ENCODE measurements around the gene CARTPT.

The CARTPT gene

DNA sequence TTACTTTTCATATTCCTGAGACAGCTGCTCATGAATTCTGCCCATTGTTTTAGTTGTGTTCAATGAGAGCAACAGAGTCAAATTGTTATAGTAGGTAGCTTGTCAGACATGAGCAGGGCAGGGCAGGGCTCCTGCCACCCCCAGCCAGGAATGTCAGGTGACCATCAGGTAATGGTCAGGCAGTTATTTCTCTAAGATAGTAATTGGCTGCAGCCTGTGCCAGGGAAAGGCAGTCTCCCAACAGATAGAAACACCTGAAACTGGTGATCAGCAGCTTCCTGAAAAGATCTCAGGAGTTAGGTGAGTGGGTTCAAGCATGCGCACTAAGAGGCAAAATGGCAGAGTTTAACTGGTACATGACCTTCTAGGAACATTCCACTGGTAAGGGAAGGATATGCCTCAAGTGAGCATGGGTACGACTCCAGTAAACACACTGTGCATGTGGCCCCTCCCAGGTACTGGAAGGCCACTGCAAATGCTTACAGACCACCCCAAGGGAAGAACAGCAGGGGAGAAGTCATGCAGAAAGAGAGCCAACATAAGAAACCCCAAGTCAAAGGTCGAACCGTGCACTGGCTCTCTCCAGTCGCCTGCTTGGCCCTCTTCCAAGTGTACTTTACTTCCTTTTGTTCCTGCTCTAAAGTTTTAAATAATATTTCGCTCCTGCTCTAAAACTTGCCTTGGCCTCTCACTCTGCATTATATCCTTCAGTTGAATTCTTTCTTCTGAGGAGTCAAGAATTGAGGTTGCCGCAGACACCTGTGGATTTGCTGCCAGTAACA lies 25.1 kb downstream of the CARTPT start:
- DNase-seq (ENCODE audit: low read depth), result no peak
- TF ChIP-seq, protein P1, sequence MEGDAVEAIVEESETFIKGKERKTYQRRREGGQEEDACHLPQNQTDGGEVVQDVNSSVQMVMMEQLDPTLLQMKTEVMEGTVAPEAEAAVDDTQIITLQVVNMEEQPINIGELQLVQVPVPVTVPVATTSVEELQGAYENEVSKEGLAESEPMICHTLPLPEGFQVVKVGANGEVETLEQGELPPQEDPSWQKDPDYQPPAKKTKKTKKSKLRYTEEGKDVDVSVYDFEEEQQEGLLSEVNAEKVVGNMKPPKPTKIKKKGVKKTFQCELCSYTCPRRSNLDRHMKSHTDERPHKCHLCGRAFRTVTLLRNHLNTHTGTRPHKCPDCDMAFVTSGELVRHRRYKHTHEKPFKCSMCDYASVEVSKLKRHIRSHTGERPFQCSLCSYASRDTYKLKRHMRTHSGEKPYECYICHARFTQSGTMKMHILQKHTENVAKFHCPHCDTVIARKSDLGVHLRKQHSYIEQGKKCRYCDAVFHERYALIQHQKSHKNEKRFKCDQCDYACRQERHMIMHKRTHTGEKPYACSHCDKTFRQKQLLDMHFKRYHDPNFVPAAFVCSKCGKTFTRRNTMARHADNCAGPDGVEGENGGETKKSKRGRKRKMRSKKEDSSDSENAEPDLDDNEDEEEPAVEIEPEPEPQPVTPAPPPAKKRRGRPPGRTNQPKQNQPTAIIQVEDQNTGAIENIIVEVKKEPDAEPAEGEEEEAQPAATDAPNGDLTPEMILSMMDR (conservative IDR thresholded peaks at IDR 0.05; ENCODE audit: low read length), result no peak
- no peak overlapping the region for H3K4me3 ChIP-seq (ENCODE audit: low read length)

DNA sequence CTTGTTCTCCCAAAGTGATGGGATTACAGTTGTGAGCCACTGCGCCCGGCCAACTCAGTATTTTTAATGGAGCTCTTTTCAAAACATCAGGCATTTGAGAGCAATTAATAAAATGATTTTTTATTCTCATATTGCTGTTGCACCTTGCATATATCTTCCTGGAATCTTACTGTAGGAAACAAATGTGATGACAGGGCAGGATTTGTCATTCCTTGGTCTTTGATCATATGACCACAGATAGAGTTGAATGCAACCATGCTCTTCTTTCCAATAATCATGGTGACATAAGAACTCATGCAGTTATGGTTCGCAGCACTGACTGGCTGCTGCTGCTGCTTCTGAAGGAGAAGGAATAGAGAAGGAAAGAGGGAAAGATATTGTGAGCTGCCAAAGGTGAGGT lies 28.1 kb downstream of the CARTPT start:
- TF ChIP-seq, protein P1 (conservative IDR thresholded peaks at IDR 0.05; ENCODE audit: low read length), result no peak
- H3K4me3 ChIP-seq (ENCODE audit: low read length), result no peak overlapping the region
- DNase-seq (ENCODE audit: low read depth), result no peak

DNA sequence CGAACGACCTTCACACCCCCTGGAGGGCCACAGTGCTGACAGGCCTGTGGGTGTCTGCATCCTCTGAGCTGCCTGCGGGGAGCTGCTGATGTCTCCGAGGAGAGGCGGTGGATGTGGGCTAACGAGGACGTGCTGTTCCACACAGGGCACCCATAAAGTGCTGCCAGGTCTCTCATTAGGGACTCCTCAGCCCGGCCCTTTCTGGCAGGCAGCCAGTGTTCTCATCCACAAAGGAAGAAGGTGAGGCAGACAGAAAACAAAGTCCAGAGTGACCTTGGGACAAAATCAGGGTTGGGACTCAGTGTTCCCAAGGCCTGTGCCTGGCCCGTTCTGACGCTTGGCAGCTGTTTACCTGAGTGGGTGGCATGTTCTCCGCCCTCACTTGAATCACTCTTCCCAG lies 29.3 kb downstream of the CARTPT start:
- TF ChIP-seq, protein P1 (conservative IDR thresholded peaks at IDR 0.05; ENCODE audit: low read length), result no peak
- no peak overlapping the region for H3K4me3 ChIP-seq (ENCODE audit: low read length)
- DNase-seq (ENCODE audit: low read depth), result no peak

DNA sequence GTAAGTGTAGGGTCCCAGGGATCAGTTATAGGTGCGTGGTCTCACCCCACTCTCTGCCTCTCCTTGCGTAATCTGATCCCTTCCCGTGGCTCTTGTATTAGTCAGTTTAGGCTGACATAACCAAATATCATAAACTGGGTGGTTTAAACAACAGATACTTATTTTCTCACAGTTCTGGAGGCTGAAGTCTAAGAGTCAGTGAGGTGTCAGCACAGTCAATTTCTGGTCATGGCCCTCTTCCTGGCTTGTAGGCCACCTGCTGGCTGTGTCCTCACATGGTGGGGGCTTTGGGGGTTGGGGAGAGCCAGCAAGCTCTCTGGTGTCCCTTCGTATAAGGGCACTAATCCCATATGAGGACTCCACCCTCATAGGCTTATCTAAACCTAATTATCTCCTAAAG lies 32.3 kb downstream of the CARTPT start:
- TF ChIP-seq, protein P1 (conservative IDR thresholded peaks at IDR 0.05; ENCODE audit: low read length), result no peak
- H3K4me3 ChIP-seq (ENCODE audit: low read length), result no peak overlapping the region
- DNase-seq (ENCODE audit: low read depth), result no peak

DNA sequence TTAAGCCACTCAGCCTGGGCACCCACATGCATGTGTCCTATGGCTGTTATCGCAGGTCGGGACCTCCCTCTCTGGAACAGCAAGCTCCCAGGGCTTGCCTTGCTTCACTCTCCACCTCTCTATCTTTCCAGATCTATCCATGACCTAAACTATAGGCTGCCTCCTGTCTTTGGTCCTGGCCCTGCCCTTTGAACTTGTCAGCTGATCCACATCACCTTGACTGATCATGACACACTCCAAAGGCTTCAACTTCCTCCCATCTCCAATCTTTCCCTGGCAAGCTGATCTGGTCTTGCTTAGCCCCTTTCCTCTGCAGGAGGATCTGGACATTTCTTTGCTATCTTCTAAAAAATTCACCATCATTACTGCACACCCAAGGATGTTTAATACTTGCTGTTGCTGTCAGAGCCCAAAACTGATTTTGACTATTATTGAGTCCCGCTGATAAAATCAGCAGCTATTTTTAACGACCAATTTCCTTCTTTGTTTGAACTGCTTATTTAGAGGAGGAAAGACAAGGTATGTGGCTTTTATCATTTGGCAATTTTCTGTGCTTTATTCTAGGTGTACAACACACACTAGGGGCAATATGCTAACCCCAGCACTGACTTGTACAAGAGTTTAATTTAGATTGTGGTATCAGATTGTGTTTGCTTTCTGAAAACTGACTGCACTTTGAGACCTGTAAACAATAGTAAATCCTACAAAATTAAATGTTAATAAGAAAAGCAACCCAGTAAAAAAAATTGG lies 33.5 kb downstream of the CARTPT start:
- TF ChIP-seq, protein P1 (conservative IDR thresholded peaks at IDR 0.05; ENCODE audit: low read length), result no peak
- no peak for DNase-seq (ENCODE audit: low read depth)
- H3K4me3 ChIP-seq (ENCODE audit: low read length), result no peak overlapping the region

DNA sequence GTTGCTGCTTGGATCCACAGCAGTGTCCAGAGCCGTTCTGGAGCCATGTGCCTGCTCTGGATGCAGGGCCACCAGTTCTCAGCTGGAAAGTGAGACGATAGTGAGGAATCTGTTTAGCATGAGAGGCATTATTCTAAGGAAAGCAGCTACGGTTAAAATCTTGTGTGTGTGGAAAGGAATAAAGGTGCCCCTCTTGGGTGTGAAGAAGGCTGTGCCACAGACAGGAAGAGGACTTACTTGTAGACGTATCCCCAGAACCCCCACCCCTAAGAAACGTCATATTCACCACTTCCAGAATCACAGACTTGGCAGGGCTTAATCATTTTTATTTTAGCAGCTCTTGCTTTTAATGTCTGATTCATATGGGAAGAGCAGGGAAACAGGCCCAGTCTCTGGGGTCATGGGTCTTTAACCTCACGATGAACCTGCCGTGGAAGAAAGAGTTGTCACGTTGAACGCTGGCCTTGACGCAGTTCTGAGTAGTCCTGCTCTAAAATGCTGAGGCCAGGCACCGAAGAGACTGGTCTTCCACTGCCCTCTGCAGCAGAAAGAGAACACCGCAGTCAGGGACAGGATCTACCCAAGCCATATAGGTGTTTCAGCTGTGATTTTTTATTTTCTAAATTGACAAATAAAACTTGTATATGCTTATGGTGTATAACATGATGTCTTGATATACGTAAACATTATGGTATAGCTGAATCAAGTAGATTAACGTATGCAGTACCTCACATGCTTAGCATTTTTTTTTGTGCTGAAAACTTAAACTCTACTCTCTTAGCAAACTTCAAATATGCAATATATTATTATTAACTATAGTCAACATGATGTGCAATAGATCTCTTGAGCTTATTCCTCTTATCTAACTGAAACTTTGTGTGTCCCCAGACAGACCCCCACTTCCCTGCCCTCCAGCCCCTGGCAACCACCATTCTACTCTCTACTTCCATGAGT lies 38.8 kb downstream of the CARTPT start:
- peak overlapping the region; percentile 36 for H3K4me3 ChIP-seq (ENCODE audit: low read length)
- peak; percentile 55 for DNase-seq (ENCODE audit: low read depth)
- TF ChIP-seq, protein P1 (conservative IDR thresholded peaks at IDR 0.05; ENCODE audit: low read length), result peak; percentile 82
